Fibroblast of pulmonary artery (primary cell): ENCODE data around the gene TMEM150C.

Experiments
- DNase-seq: peaks from one replicate; pipeline ENCODE4 v3.0.0-alpha.2; 2010; ENCODE audit warnings: low read depth
- H3K4me3 ChIP-seq: replicated peaks from 2 replicates; pipeline ENCODE4 v1.5.1; 2011; ENCODE audit warnings: low read depth, mild to moderate bottlenecking, control low read depth, low read length, moderate library complexity
- TF ChIP-seq, protein P1 (sequence below): IDR thresholded peaks from 2 replicates; pipeline ENCODE4 v1.5.1; 2011; ENCODE audit warnings: mild to moderate bottlenecking, control low read depth, low read length, inconsistent platforms; ENCODE audit errors: missing control alignments

Gene TMEM150C

DNA sequence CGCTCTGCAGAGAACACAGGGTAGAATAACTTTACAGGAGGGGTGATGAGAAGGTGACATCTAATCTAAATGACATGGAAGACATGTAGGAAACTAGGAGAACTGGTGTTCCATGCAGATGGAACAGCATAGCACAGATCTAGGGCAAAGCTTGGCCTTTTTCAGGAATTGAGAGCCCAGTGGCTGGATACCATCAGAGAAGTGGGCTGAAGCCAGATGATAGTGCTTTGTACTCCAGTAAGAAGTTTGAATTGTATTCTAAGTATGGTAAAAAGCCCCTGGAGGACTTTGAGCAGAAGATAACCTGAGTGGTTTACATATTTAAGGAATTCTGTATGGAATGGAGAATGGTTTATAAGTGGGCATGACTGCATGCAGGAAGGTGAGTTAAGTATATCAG lies 98.6 kb downstream of the TMEM150C start:
- DNase-seq: no peak
- TF ChIP-seq, protein P1, sequence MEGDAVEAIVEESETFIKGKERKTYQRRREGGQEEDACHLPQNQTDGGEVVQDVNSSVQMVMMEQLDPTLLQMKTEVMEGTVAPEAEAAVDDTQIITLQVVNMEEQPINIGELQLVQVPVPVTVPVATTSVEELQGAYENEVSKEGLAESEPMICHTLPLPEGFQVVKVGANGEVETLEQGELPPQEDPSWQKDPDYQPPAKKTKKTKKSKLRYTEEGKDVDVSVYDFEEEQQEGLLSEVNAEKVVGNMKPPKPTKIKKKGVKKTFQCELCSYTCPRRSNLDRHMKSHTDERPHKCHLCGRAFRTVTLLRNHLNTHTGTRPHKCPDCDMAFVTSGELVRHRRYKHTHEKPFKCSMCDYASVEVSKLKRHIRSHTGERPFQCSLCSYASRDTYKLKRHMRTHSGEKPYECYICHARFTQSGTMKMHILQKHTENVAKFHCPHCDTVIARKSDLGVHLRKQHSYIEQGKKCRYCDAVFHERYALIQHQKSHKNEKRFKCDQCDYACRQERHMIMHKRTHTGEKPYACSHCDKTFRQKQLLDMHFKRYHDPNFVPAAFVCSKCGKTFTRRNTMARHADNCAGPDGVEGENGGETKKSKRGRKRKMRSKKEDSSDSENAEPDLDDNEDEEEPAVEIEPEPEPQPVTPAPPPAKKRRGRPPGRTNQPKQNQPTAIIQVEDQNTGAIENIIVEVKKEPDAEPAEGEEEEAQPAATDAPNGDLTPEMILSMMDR: no peak

DNA sequence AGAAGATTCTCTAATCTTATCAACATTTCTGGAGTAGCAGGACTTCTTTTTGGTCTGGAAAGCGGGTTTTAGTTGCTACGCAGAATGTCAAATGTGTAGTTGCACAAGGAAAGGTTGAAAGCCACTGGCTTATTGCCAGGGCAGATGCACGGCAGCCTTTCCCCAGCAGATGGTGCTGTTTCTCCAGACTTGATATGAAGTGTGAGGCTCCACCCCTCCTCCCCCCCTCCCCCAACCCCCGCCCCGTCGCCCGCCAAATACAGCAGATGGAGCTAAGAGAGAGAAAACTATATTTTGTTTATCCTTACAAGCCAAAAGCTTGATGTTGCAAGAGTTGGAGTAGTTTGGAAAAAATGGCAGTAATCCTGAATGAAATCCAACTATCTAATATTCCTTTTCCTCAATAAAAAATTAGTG lies 99.4 kb downstream of the TMEM150C start:
- peak; percentile 93 for DNase-seq
- no peak overlapping the region for H3K4me3 ChIP-seq
- TF ChIP-seq, protein P1: peak; percentile 69

More for the DNA sequence above, 98.6 kb downstream of the TMEM150C start:
- no peak overlapping the region for H3K4me3 ChIP-seq

DNA sequence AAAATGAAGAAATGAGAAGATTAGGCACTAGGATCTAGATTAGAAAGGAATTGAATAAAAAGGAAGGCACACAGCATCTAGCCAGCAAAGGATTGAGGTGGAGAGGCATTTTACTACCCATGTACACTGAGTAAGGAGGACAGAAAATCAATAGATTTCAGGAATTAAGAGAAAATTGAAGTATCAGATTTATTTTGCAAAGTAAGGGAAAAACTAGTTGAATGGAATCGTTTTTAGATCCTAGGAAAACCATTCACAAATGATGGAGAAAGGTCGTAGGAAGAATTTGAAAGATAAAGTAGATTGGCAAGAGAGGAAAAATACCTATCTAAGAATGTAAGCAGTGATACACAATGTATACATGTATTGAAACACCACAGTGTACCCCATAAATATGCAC lies 100.1 kb downstream of the TMEM150C start:
- TF ChIP-seq, protein P1: no peak
- DNase-seq: no peak
- no peak overlapping the region for H3K4me3 ChIP-seq

DNA sequence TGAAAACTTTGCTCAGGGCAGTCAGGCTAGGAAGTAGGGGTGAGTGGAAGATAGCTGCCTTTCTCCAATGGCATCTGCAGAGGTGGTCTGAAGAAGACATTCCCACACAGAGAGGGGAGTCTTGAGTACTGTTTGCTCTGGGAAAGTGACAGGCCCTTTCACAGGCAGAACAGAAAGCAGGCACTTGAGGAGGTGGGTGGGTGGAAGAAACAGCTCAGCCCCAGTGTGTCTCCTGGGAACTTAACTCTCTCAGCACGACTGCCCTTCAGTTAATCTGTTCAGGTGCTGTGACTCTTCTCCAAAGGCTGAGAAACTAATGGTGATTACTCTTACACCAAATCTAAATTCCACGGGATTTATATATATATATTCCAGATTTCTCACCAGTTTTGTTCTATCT lies 103.1 kb downstream of the TMEM150C start:
- no peak for DNase-seq
- H3K4me3 ChIP-seq: no peak overlapping the region
- TF ChIP-seq, protein P1: no peak

DNA sequence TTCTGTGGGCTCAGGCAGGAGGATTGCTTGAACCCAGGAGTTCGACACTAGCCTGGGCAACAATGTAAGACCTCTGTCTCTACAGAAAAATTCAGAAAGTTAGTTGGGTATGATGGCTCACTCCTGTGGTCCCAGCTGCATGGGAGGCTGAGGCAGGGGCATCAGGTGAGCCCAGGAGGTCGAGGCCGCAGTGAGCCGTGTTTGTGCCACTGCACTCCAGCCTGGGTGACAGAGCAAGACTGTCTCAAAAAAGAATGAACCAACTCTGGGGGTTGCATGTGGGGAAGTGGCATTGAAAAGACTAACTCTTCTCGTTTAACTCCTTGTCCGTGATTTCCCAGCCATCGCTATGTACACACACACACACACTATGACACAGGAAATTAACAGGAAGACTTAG lies 104.5 kb downstream of the TMEM150C start:
- TF ChIP-seq, protein P1: no peak
- H3K4me3 ChIP-seq: no peak overlapping the region
- no peak for DNase-seq

DNA sequence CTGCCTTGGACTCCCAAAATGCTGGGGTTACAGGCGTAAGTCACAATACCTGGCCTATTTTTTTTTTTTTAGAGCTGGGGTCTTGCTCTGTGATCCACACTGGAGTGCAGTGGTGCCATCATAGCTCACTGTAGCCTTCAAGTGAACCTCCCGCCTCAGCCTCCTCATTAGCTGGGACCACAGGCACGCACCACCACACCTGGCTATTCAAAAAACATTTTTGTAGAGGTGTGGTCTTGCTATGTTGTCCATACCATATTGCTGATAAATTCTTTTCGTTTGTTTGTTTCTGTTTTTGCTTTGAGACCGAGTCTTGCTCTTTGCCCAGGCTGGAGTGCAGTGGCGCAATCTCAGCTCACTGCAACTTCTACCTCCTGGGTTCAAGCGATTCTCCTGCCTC lies 109.8 kb downstream of the TMEM150C start:
- TF ChIP-seq, protein P1: no peak
- no peak for DNase-seq
- H3K4me3 ChIP-seq: no peak overlapping the region

DNA sequence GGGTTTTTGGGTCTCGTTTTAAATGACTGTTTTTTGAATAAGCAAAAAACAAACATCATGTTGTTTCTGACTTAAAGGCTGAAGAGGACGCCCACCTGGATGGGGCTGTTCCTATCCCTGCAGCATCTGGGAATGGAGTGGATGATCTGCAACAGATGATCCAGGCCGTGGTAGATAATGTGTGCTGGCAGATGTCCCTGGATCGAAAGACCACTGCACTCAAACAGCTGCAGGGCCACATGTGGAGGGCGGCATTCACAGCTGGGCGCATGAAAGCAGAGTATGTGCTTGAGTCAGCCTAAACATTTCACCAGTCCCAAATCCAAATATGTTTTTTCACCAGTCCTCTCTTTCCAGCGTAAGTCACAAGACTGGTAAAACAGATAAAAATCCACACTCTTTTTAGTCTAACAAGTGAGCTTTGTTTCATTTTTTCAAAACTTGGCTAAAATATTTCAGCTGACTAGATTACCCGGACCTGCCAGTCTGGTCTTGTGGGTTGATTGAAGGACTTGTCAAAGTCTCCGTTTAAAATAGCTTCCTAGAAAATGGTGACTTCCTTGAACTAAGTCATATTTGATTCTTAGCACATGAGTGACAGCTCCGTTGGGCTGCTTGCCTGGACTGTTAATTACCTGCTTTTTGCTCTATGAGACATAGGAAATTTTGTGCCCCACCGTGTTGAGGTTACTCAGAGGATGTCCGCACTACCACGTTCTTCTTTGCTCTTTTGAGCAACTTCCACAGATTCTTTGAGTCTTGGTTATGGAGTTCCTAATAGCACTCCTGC lies 110.6 kb downstream of the TMEM150C start:
- DNase-seq: no peak
- TF ChIP-seq, protein P1: no peak
- H3K4me3 ChIP-seq: no peak overlapping the region
